Testis (tissue), 3 donors: Measurements from ENCODE around the gene NRP1. TPM values are rescaled to one million over a fixed set of nuclear protein-coding genes. Genes with fewer than 3 reads are reported as not detected.

Experiments
- DNase-seq: peaks from one replicate; pipeline ENCODE4 v3.0.0-alpha.2; 2019
- H3K27ac ChIP-seq, 2 donors: fragments of 200-600 bp; sonication (generic); one replicate each; pipeline ENCODE4 v1.5.1; 2019
- H3K27me3 ChIP-seq: fragments of 200-600 bp; sonication (generic); one replicate; pipeline ENCODE4 v1.5.1; 2019
- H3K36me3 ChIP-seq: fragments of 200-600 bp; sonication (generic); one replicate; pipeline ENCODE4 v1.5.1; 2017; ENCODE audit warnings: low read depth; ENCODE audit errors: missing control alignments
- H3K4me1 ChIP-seq: fragments of 200-600 bp; sonication (generic); one replicate; pipeline ENCODE4 v1.5.1; 2019
- H3K4me3 ChIP-seq, 2 donors: fragments of 200-600 bp; sonication (generic); one replicate each; pipeline ENCODE4 v1.5.1; 2017 to 2019
- H3K9me3 ChIP-seq: fragments of 200-600 bp; sonication (generic); one replicate; pipeline ENCODE4 v1.5.1; 2017
- CTCF ChIP-seq, 3 experiments: fragments of 450-650 bp in 2 of 3; fragments of 200-600 bp in 1 of 3; sonication (generic) in 1 of 3; IDR thresholded peaks; one replicate each; pipeline ENCODE4 v1.5.1; 2016 to 2019; ENCODE audit warnings: antibody characterized with exemption in 3 of 3, mild to moderate bottlenecking in 2 of 3, moderate library complexity in 1 of 3
- POLR2A ChIP-seq: fragments of 450-650 bp; IDR thresholded peaks from one replicate; pipeline ENCODE4 v1.6.1; 2017; ENCODE audit warnings: antibody characterized with exemption, mild to moderate bottlenecking, moderate library complexity
- WGBS, 2 donors: methylation state at CpG; one replicate each; pipeline ENCODE4 v1.1.5; 2018; 5-methylcytosine and 5-hydroxymethylcytosine counted together
- intact Hi-C: fragments of 100-400 bp; cut with DNase I; formaldehyde crosslinking; loops from one replicate; pipeline ENCODE4 v1.15.1; 2023; ENCODE audit warnings: low total_unique reads
- polyA plus RNA-seq: library from polyadenylated mRNA; stranded (reverse); fragments of 350-450 nt; fragmentation: Illumina TruSeq; extraction: RNeasy Lipid Tissue Mini Kit (QIAGEN cat#74804); gene quantifications from one replicate; pipeline ENCODE4 v1.2.3, GENCODE V29; 2014; ENCODE audit warnings: low read depth, low replicate concordance; ENCODE audit not compliant: insufficient read depth
- total RNA-seq, 2 donors: library from RNA; depleted of rRNA; stranded (reverse); fragments of >200 nt; gene quantifications; one replicate each; pipeline ENCODE4 v1.2.3, GENCODE V29; 2016

The NRP1 gene
- total and polyA plus RNA-seq, 3 donors from 2014 or later: 15.9 to 23.8 (median 17.1) TPM

GRCh38 chr10:33178026-33178755, 156.3 kb downstream of the NRP1 start:
- H3K27ac ChIP-seq: peak overlapping the region in 1 of 2 donors; percentile 57
- TF ChIP-seq CTCF (IDR thresholded peaks at IDR 0.05) (no peak), POLR2A (no peak)
- H3K4me1 ChIP-seq: peaks cover 5% of the 10 kb centered on the region
- DNase-seq: no peak
- WGBS, 2 donors: 36 to 54% methylated on average over 3 of the region's 3 CpGs
- no peak overlapping the region for H3K4me3 ChIP-seq
- H3K36me3 ChIP-seq: no peaks in the 10 kb centered on the region
- no peaks in the 10 kb centered on the region for H3K27me3 ChIP-seq
- H3K9me3 ChIP-seq: no peaks in the 10 kb centered on the region
- intact Hi-C loops: no loop called here

DNA sequence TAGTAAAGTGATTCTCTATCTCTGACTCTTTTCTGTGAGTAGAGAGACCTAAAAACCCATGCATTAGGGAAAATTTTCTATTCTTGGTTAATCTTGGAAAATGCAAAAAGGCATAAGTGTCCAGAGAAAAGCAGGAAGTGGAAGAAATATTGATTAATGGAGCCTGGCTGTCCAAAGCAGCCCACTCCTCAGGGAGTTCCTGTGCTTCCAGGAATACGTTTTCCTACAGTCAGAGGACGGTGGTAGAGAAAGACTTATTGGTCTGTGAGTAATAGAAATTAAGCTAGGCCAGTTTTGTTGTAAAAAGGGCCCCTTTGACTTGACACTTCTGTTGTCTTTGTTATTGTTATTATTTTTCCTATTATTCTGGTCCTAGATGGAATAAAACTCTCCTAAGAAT, 157.8 kb downstream of the NRP1 start:
- DNase-seq: no peak
- no peaks in the 10 kb centered on the region for H3K36me3 ChIP-seq
- WGBS, 2 donors: 59 to 68% methylated on average over 2 of the region's 2 CpGs

GRCh38 chr10:33174674-33175434, 159.6 kb downstream of the NRP1 start:
- Histone ChIP-seq H3K4me1 (peaks cover 5% of the 10 kb centered on the region), H3K27ac (no peak overlapping the region), H3K36me3 (no peaks in the 10 kb centered on the region), H3K27me3 (no peaks in the 10 kb centered on the region), H3K9me3 (no peaks in the 10 kb centered on the region), H3K4me3 (no peak overlapping the region)
- no peak for DNase-seq
- 82 to 90% methylated on average over 5 of the region's 5 CpGs for WGBS, 2 donors
- intact Hi-C loops: no loop called here
- TF ChIP-seq POLR2A: no peak
- TF ChIP-seq CTCF (IDR thresholded peaks at IDR 0.05): no peak

More for the DNA sequence above, 157.8 kb downstream of the NRP1 start:
- H3K9me3 ChIP-seq: no peaks in the 10 kb centered on the region
- intact Hi-C loops: no loop called here
- H3K27me3 ChIP-seq: no peaks in the 10 kb centered on the region
- H3K27ac ChIP-seq: no peak overlapping the region
- TF ChIP-seq CTCF (IDR thresholded peaks at IDR 0.05) (no peak), POLR2A (no peak)
- peaks cover 5% of the 10 kb centered on the region for H3K4me1 ChIP-seq
- H3K4me3 ChIP-seq: no peak overlapping the region

GRCh38 chr10:33165911-33166310, 168.6 kb downstream of the NRP1 start:
- Histone ChIP-seq H3K4me3 (no peak overlapping the region), H3K27me3 (no peaks in the 10 kb centered on the region), H3K27ac (no peak overlapping the region), H3K4me1 (no peaks in the 10 kb centered on the region), H3K9me3 (no peaks in the 10 kb centered on the region), H3K36me3 (no peaks in the 10 kb centered on the region)
- no peak for DNase-seq
- TF ChIP-seq POLR2A (no peak), CTCF (IDR thresholded peaks at IDR 0.05) (no peak)
- WGBS, 2 donors: 55 to 56% methylated on average over 3 of the region's 3 CpGs
- intact Hi-C loops: no loop called here
